ENCODE results near the gene PCSK5. TPM values are rescaled to one million over a fixed set of nuclear protein-coding genes. Genes with fewer than 3 reads are reported as not detected.

The PCSK5 gene
- total RNA-seq, 1 experiment from 2014 or later: 7.5 TPM

DNA sequence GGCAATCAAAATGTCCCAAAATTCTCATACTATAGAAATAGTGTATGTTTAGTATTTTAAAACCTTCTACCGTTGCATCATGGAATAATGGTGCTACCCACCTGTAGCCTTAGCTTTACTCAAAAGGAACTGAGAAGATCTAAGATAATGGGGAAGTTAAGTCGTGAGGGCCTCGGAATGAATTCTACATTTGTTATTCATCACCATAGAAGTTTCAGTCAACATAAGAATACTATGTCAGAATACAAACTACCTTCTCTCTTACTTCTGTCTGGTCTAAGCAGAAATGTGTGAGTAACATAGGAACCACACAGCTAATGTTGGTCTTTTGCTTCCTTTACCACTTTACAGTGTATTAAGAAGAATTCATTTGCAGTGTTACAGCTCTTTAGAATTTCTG is 460.5 kb downstream of the PCSK5 start:
- TF ChIP-seq, protein P1, sequence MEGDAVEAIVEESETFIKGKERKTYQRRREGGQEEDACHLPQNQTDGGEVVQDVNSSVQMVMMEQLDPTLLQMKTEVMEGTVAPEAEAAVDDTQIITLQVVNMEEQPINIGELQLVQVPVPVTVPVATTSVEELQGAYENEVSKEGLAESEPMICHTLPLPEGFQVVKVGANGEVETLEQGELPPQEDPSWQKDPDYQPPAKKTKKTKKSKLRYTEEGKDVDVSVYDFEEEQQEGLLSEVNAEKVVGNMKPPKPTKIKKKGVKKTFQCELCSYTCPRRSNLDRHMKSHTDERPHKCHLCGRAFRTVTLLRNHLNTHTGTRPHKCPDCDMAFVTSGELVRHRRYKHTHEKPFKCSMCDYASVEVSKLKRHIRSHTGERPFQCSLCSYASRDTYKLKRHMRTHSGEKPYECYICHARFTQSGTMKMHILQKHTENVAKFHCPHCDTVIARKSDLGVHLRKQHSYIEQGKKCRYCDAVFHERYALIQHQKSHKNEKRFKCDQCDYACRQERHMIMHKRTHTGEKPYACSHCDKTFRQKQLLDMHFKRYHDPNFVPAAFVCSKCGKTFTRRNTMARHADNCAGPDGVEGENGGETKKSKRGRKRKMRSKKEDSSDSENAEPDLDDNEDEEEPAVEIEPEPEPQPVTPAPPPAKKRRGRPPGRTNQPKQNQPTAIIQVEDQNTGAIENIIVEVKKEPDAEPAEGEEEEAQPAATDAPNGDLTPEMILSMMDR (conservative IDR thresholded peaks at IDR 0.05): no peak
- H3K4me1 ChIP-seq (ENCODE audit: insufficient read depth, low read length): no peaks in the 10 kb centered on the region
- H3K9me3 Mint-ChIP-seq: no peaks in the 10 kb centered on the region

More for the DNA sequence above, 460.5 kb downstream of the PCSK5 start:
- Histone ChIP-seq H3K27me3 (ENCODE audit: insufficient read depth, low read length) (no peaks in the 10 kb centered on the region), H3K79me1 (ENCODE audit: insufficient read depth, low read depth, low read length, poor library complexity, severe bottlenecking) (no peaks in the 10 kb centered on the region), H2BK12ac (ENCODE audit: insufficient read length, low read depth, low read length) (no peak overlapping the region), H4K91ac (ENCODE audit: insufficient read length, low read depth, low read length) (no peak overlapping the region), H3K18ac (ENCODE audit: insufficient read length, low read depth, low read length) (no peak overlapping the region), H4K20me1 (ENCODE audit: control insufficient read depth, insufficient read depth, insufficient read length) (no peaks in the 10 kb centered on the region), H2BK120ac (ENCODE audit: low read depth, low read length, poor library complexity, severe bottlenecking) (no peak overlapping the region), H2BK5ac (ENCODE audit: insufficient read length, low read length) (no peak overlapping the region), H3K9me3 (ENCODE audit: control insufficient read depth, low read depth, low read length) (no peaks in the 10 kb centered on the region), H4K8ac (replicated peaks; ENCODE audit: insufficient read length, low read depth, low read length) (no peak overlapping the region), H3K23ac (ENCODE audit: insufficient read length, low read depth, low read length) (no peak overlapping the region), H4K5ac (ENCODE audit: insufficient read length, low read depth, low read length) (no peak overlapping the region), H2AFZ (ENCODE audit: low read length) (no peak overlapping the region), H3K56ac (ENCODE audit: insufficient read length, low read depth, low read length) (no peak overlapping the region), H3K27ac (ENCODE audit: insufficient read length, low read depth, low read length) (no peak overlapping the region), H3K9ac (ENCODE audit: extremely low read depth, insufficient read length, low read length) (no peak overlapping the region), H2BK20ac (ENCODE audit: low read depth, low read length, poor library complexity, severe bottlenecking) (no peak overlapping the region), H3T11ph (ENCODE audit: low read length) (no peak overlapping the region), H2BK15ac (ENCODE audit: low read depth, low read length) (no peak overlapping the region), H3K23me2 (ENCODE audit: insufficient read length, low read depth, low read length, poor library complexity, severe bottlenecking) (no peaks in the 10 kb centered on the region), H2AK5ac (ENCODE audit: insufficient read length, low read length) (no peak overlapping the region), H3K4ac (ENCODE audit: low read depth, low read length) (no peak overlapping the region), H3K14ac (ENCODE audit: insufficient read depth, low read length) (no peak overlapping the region), H3K79me2 (ENCODE audit: insufficient read depth, low read length) (no peaks in the 10 kb centered on the region), H3K4me2 (ENCODE audit: insufficient read depth, insufficient read length, low read length) (no peak overlapping the region)
- H3K27me3 Mint-ChIP-seq (ENCODE audit: low read depth): no peaks in the 10 kb centered on the region
- DNase-seq: no peak
- H3K4me1 Mint-ChIP-seq: 0 out of 4 replicates have a peak, but pooled peaks cover 0 to 2% of the 10 kb centered on the region in 2 experiments
- H3K4me3 Mint-ChIP-seq: no peak overlapping the region
- H3K27ac Mint-ChIP-seq: no peak overlapping the region
- WGBS (ENCODE audit: extremely low coverage, insufficient read length, low lambda C conversion rate): no CpG with 5 or more reads among the region's 3 CpGs
- no peaks in the 10 kb centered on the region for H3K36me3 Mint-ChIP-seq (ENCODE audit: insufficient read depth in 1 of 3, low read depth in 3 of 3)

Measured in H9 (cell line).